Panc1 (cell line): ENCODE data around the gene UBL4A. TPM values are rescaled to one million over a fixed set of nuclear protein-coding genes. Genes with fewer than 3 reads are reported as not detected.

ENCODE experiments used
- ATAC-seq: fragments of 200-7000 bp; cut with Tn5 transposase; 2 replicates; pipeline ENCODE4 v1.9.1; 2020; ENCODE audit warnings: mild to moderate bottlenecking, moderate library complexity
- BruUV-seq: library from RNA; stranded (reverse); fragments of 400-500 nt; replicated peaks from 2 replicates; lab custom pipeline; 2021; lab: Mats Ljungman, UMichigan
- CTCF ChIA-PET: fragments of 300-600 bp; sonication (Branson Sonifier 250); formaldehyde crosslinking; loops from one replicate; lab custom pipeline; 2022; ENCODE audit warnings: antibody characterized with exemption; lab: Charles Lee
- POLR2A ChIA-PET: fragments of 300-600 bp; sonication (Branson Sonifier 250); formaldehyde crosslinking; loops from one replicate; lab custom pipeline; 2022; ENCODE audit warnings: antibody characterized with exemption; lab: Charles Lee
- DNase-seq: peaks from one replicate; pipeline ENCODE4 v3.0.0-alpha.2; 2010; ENCODE audit warnings: low read depth, low spot score
- H3K27ac ChIP-seq: 2 replicates; pipeline ENCODE4 v1.5.1; 2011; ENCODE audit warnings: mild to moderate bottlenecking, low read length, inconsistent platforms
- H3K27me3 ChIP-seq: fragments of 200-500 bp; sonication (Bioruptor generic); 2 replicates; pipeline ENCODE4 v1.6.0; 2014; ENCODE audit warnings: low read length, inconsistent platforms; ENCODE audit not compliant: control insufficient read depth, insufficient read depth
- H3K36me3 ChIP-seq: fragments of 200-500 bp; sonication (Bioruptor generic); 2 replicates; pipeline ENCODE4 v1.5.1; 2014; ENCODE audit warnings: inconsistent platforms, mild to moderate bottlenecking, low read length, moderate library complexity; ENCODE audit not compliant: control insufficient read depth, insufficient read depth
- H3K4me1 ChIP-seq: 2 replicates; pipeline ENCODE4 v1.5.1; 2011; ENCODE audit warnings: inconsistent platforms, mild to moderate bottlenecking, low read length, moderate library complexity; ENCODE audit not compliant: control insufficient read depth, insufficient read depth
- H3K4me3 ChIP-seq, 2 experiments: 2 replicates each; pipeline ENCODE4 v1.5.1; 2011 to 2012; ENCODE audit warnings: low read depth in 2 of 2, low read length in 2 of 2, mild to moderate bottlenecking in 2 of 2, inconsistent platforms in 1 of 2, moderate library complexity in 1 of 2
- H3K9me3 ChIP-seq: fragments of 200-500 bp; sonication (Bioruptor generic); 2 replicates; pipeline ENCODE4 v1.5.1; 2014; ENCODE audit warnings: low read depth, mild to moderate bottlenecking, inconsistent platforms, low read length, moderate library complexity; ENCODE audit not compliant: control insufficient read depth, insufficient read depth
- POLR2AphosphoS5 ChIP-seq: IDR thresholded peaks from 2 replicates; pipeline ENCODE4 v1.6.1; 2012; ENCODE audit warnings: mild to moderate bottlenecking, low read depth, low read length, moderate library complexity
- SIN3A ChIP-seq: IDR thresholded peaks from 2 replicates; pipeline ENCODE4 v1.6.1; 2012; ENCODE audit warnings: low read depth, mild to moderate bottlenecking, low read length, moderate library complexity, borderline replicate concordance; ENCODE audit not compliant: insufficient read depth
- TCF7L2 ChIP-seq: IDR thresholded peaks from 2 replicates; pipeline ENCODE4 v1.6.1; 2011; ENCODE audit warnings: mild to moderate bottlenecking, low read depth, low read length, inconsistent platforms
- in situ Hi-C: cut with HindIII; loops from 2 replicates; pipeline ENCODE4 v1.10.0; 2016; ENCODE audit warnings: low sequenced_read_pairs, low pct_unique_long_range_greater_than_20kb
- intact Hi-C: fragments of 100-400 bp; cut with micrococcal nuclease; formaldehyde crosslinking; loops from one replicate; pipeline ENCODE4 v1.10.0; 2022; ENCODE audit not compliant: unreplicated experiment
- total RNA-seq: library from RNA; stranded (reverse); gene quantifications from one replicate; pipeline ENCODE4 v1.2.1, GENCODE V29; 2021; ENCODE audit not compliant: unreplicated experiment
- TF ChIP-seq, protein P1 (sequence below), 2 experiments: IDR thresholded peaks; 2 replicates each; pipeline ENCODE4 v1.6.1; 2011 to 2012; ENCODE audit warnings: low read depth in 2 of 2, control low read depth in 1 of 2, low read length in 1 of 2, mild to moderate bottlenecking in 1 of 2, moderate library complexity in 1 of 2; ENCODE audit not compliant: insufficient read depth in 1 of 2
- TF ChIP-seq, protein P2 (sequence below): fragments of 450-650 bp; IDR thresholded peaks from 2 replicates; pipeline ENCODE4 v1.5.1; 2017; ENCODE audit warnings: mild to moderate bottlenecking

UBL4A gene
- total RNA-seq, 1 experiment from 2014 or later = 65.4 TPM

DNA sequence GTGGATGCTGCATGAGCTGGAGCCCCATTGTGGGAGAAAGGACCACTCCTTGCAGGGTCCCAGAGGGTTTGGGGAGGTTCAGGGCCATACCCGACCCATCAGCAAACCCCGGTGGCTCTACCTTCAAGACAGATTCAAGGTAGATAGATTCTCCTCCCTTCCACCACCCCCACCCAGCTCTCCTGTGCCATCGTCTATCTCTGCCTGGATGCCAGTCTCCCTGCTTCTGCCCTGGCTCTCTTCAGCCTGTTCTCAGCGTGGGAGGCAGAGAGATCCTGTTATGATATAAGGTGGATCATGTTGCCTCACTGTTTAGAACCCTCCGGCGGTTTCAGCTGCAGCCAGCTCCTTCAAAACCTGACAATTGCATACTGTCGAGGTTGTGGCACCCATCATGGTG is 12.7 kb downstream of the UBL4A start:
- ChIA-PET POLR2A (interaction anchor here (0.6 kb wide), 1 partner anchor 52 kb away, joined by 6 read pairs; no protein-coding TSS in a partner anchor), CTCF (no interaction called here)
- ATAC-seq (no peak), DNase-seq (no peak)
- no peak overlapping the region for H3K4me3 ChIP-seq
- H3K27ac ChIP-seq = no peak overlapping the region
- H3K36me3 ChIP-seq = no peaks in the 10 kb centered on the region
- no peaks in the 10 kb centered on the region for H3K27me3 ChIP-seq
- no TSS peak for BruUV-seq
- TF ChIP-seq POLR2AphosphoS5 (no peak), SIN3A (no peak), TCF7L2 (no peak)
- TF ChIP-seq, protein P1, sequence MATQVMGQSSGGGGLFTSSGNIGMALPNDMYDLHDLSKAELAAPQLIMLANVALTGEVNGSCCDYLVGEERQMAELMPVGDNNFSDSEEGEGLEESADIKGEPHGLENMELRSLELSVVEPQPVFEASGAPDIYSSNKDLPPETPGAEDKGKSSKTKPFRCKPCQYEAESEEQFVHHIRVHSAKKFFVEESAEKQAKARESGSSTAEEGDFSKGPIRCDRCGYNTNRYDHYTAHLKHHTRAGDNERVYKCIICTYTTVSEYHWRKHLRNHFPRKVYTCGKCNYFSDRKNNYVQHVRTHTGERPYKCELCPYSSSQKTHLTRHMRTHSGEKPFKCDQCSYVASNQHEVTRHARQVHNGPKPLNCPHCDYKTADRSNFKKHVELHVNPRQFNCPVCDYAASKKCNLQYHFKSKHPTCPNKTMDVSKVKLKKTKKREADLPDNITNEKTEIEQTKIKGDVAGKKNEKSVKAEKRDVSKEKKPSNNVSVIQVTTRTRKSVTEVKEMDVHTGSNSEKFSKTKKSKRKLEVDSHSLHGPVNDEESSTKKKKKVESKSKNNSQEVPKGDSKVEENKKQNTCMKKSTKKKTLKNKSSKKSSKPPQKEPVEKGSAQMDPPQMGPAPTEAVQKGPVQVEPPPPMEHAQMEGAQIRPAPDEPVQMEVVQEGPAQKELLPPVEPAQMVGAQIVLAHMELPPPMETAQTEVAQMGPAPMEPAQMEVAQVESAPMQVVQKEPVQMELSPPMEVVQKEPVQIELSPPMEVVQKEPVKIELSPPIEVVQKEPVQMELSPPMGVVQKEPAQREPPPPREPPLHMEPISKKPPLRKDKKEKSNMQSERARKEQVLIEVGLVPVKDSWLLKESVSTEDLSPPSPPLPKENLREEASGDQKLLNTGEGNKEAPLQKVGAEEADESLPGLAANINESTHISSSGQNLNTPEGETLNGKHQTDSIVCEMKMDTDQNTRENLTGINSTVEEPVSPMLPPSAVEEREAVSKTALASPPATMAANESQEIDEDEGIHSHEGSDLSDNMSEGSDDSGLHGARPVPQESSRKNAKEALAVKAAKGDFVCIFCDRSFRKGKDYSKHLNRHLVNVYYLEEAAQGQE (IDR thresholded peaks at IDR 0.05; ENCODE audit: insufficient read depth in 1 of 2, low read depth in 2 of 2, low read length in 1 of 2) = no peak
- TF ChIP-seq, protein P2, sequence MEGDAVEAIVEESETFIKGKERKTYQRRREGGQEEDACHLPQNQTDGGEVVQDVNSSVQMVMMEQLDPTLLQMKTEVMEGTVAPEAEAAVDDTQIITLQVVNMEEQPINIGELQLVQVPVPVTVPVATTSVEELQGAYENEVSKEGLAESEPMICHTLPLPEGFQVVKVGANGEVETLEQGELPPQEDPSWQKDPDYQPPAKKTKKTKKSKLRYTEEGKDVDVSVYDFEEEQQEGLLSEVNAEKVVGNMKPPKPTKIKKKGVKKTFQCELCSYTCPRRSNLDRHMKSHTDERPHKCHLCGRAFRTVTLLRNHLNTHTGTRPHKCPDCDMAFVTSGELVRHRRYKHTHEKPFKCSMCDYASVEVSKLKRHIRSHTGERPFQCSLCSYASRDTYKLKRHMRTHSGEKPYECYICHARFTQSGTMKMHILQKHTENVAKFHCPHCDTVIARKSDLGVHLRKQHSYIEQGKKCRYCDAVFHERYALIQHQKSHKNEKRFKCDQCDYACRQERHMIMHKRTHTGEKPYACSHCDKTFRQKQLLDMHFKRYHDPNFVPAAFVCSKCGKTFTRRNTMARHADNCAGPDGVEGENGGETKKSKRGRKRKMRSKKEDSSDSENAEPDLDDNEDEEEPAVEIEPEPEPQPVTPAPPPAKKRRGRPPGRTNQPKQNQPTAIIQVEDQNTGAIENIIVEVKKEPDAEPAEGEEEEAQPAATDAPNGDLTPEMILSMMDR = no peak
- H3K9me3 ChIP-seq = no peaks in the 10 kb centered on the region
- intact Hi-C loops = no loop called here
- peaks cover 14% of the 10 kb centered on the region for H3K4me1 ChIP-seq
- in situ Hi-C loops = no loop called here

DNA sequence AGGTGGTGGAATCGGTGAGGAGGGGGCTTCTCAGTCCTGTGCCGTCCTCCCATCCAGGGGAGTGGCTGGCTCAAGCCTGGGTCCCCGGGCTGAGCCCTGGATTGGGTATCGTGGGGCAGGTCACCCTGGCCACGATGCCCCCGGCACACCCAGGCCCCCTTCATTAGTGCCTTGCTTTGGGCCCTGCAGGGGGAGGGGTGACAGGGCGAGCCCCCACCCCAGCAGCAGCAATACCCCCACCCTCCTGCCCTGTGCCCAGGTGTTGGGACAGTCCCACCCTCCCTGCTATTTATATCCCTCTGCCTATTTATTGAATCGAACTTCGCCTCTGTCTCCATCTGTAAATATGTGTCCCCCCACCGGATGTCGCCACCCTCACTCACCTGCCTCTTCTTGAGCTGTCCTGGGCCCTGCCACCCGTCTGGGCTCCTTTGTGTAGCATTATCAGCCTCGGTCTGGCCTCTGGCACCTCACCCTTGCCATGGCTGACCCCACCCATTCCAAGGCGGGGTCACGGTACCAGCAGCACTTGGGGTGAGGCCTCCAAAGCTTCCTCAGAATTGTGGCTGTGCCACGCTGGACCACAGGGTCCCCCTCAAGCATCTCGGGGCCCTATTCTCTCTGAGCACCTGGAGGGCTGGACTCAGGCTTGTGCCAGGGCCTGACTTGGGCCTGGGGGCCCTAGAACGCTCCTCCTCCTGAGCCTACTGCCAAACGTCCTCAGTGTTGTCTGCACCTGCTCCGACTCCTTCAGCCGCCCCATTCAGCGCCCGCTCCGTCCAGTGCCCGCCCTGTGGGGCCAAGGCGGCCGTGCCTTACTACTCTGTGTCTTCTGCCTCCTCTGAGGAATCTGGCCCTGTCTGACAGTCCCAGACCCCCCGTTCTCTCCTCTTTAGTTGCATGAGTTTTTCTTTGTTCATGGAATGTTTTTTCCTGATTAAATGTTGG is 13.5 kb downstream of the UBL4A start:
- in situ Hi-C loops = no loop called here
- Histone ChIP-seq H3K9me3 (no peaks in the 10 kb centered on the region), H3K4me1 (peaks cover 14% of the 10 kb centered on the region), H3K36me3 (no peaks in the 10 kb centered on the region), H3K27ac (no peak overlapping the region), H3K27me3 (no peaks in the 10 kb centered on the region), H3K4me3 (no peak overlapping the region)
- TF ChIP-seq POLR2AphosphoS5 = no peak
- TF ChIP-seq TCF7L2 = no peak
- TF ChIP-seq, protein P2 = no peak
- TF ChIP-seq, protein P1 (IDR thresholded peaks at IDR 0.05; ENCODE audit: insufficient read depth in 1 of 2, low read depth in 2 of 2, low read length in 1 of 2) = no peak
- no peak for TF ChIP-seq SIN3A
- DNase-seq (no peak), ATAC-seq (peak; percentile 40; the same call in 1 of the 2 replicates)
- POLR2A ChIA-PET = interaction anchor here (0.5 kb wide), 1 partner anchor 8 kb away, joined by 5 read pairs; no protein-coding TSS in a partner anchor
- intact Hi-C loops = no loop called here
- CTCF ChIA-PET = interaction anchor here (0.7 kb wide), 1 partner anchor 65 kb away, joined by 3 read pairs; no protein-coding TSS in a partner anchor
- BruUV-seq = no TSS peak
